Measurements from ENCODE around the gene SLC46A2. TPM values are rescaled to one million over a fixed set of nuclear protein-coding genes. Genes with fewer than 3 reads are reported as not detected.

The SLC46A2 gene
- total RNA-seq, 1 experiment from 2014 or later = not detected

DNA sequence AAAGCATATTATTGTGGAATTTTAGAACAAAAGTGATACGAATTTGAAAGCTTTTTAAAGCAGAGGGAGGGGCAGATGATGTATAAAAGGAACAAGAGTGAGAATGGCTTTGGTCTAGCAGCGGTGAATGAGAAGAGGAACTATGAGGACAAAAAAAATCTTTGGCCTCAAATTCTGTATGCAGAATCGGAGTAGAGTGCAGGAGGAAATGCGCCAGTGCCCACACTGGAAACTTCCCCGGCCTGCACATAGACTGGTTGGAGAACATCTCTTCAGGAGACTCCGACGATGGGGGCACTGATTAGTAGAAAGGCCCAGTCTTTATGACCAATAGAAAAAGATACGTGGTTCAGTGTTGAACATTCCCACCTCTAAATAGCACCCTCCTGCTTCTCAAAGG is 51.3 kb downstream of the SLC46A2 start:
- POLR2A ChIA-PET = no interaction called here
- ATAC-seq (no peak), DNase-seq (ENCODE audit: low read depth, low spot score) (no peak)
- no peak overlapping the region for H3K27ac ChIP-seq (ENCODE audit: low read depth, low read length)
- no peaks in the 10 kb centered on the region for H4K20me1 ChIP-seq (ENCODE audit: insufficient read depth)
- CTCF ChIA-PET = no interaction called here
- RAD21 ChIA-PET (ENCODE audit: low non-redundant PET in 1 of 2, low total read pairs in 2 of 2, uncharacterized antibody in 2 of 2, unreplicated experiment in 2 of 2) = no interaction called here
- BruUV-seq (replicated peaks) = no TSS peak
- H3K36me3 ChIP-seq (ENCODE audit: control insufficient read depth in 1 of 2, insufficient read depth in 2 of 2, low read length in 2 of 2) = no peaks in the 10 kb centered on the region
- no peaks in the 10 kb centered on the region for H3K79me2 ChIP-seq (ENCODE audit: insufficient read depth, low read length)
- H3K27me3 ChIP-seq (ENCODE audit: insufficient read depth, low read length) = no peaks in the 10 kb centered on the region
- H2AFZ ChIP-seq (ENCODE audit: low read depth, low read length, poor library complexity, severe bottlenecking) = no peak overlapping the region
- intact Hi-C loops (cut with micrococcal nuclease) = no loop called here
- H3K4me1 ChIP-seq (ENCODE audit: control insufficient read depth in 1 of 2, insufficient read depth in 2 of 2, low read length in 2 of 2) = peaks cover 0 to under 1% of the 10 kb centered on the region in 2 experiments; a peak in 1 of 4 replicates
- no peak overlapping the region for H3K4me2 ChIP-seq (ENCODE audit: low read length)
- no peak for TF ChIP-seq RAD21 (IDR thresholded peaks at IDR 0.05; ENCODE audit: low read depth)
- TF ChIP-seq ELF1 (IDR thresholded peaks at IDR 0.05; ENCODE audit: borderline replicate concordance, low read depth) = no peak
- TF ChIP-seq FOSL1 (IDR thresholded peaks at IDR 0.05; ENCODE audit: low read depth) = no peak
- no peak for TF ChIP-seq EGR1 (IDR thresholded peaks at IDR 0.05; ENCODE audit: low read depth)
- H3K9me2 ChIP-seq (ENCODE audit: insufficient read depth) = no peaks in the 10 kb centered on the region
- no peak overlapping the region for H3K9ac ChIP-seq (ENCODE audit: low read length)
- no peak overlapping the region for H3K4me3 ChIP-seq (replicated peaks in 1 of 2; ENCODE audit: low read depth in 1 of 2, low read length in 2 of 2)
- no peaks in the 10 kb centered on the region for H3K9me3 ChIP-seq (ENCODE audit: control insufficient read depth in 1 of 2, insufficient read depth in 1 of 2, low read depth in 1 of 2, low read length in 2 of 2)

DNA sequence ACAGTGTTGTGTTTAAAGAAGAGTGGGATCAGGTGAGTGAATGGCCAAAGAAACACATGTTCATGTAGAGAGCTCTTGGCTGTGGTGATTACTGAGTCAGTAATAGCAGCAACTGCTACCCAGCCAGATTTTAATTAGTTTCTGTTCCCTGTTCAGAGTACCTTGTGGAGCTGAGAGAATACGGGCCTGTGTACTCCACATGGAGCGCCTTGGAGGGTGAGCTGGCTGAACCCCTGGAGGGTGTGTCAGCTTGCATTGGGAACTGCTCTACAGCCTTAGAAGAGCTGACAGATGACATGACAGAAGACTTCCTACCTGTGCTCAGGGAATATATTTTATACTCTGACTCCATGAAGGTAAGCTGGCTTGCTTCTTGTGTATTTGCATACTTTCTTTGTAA is 52.3 kb downstream of the SLC46A2 start:
- H3K79me2 ChIP-seq (ENCODE audit: insufficient read depth, low read length) = no peaks in the 10 kb centered on the region
- ATAC-seq = no peak
- TF ChIP-seq CEBPB (IDR thresholded peaks at IDR 0.05; ENCODE audit: low read depth) = no peak
- TF ChIP-seq, protein P1, sequence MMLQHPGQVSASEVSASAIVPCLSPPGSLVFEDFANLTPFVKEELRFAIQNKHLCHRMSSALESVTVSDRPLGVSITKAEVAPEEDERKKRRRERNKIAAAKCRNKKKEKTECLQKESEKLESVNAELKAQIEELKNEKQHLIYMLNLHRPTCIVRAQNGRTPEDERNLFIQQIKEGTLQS (IDR thresholded peaks at IDR 0.05) = no peak
- no peak for TF ChIP-seq FOSL1 (IDR thresholded peaks at IDR 0.05; ENCODE audit: low read depth)
- TF ChIP-seq SRF (IDR thresholded peaks at IDR 0.05; ENCODE audit: low read depth) = no peak
- TF ChIP-seq CBX3 (IDR thresholded peaks at IDR 0.05; ENCODE audit: low read depth) = no peak
- TF ChIP-seq ZFX (IDR thresholded peaks at IDR 0.05) = no peak
- no peak for TF ChIP-seq RAD21 (IDR thresholded peaks at IDR 0.05; ENCODE audit: low read depth)
- no peak for TF ChIP-seq JUND (IDR thresholded peaks at IDR 0.05)
- TF ChIP-seq, protein P2, sequence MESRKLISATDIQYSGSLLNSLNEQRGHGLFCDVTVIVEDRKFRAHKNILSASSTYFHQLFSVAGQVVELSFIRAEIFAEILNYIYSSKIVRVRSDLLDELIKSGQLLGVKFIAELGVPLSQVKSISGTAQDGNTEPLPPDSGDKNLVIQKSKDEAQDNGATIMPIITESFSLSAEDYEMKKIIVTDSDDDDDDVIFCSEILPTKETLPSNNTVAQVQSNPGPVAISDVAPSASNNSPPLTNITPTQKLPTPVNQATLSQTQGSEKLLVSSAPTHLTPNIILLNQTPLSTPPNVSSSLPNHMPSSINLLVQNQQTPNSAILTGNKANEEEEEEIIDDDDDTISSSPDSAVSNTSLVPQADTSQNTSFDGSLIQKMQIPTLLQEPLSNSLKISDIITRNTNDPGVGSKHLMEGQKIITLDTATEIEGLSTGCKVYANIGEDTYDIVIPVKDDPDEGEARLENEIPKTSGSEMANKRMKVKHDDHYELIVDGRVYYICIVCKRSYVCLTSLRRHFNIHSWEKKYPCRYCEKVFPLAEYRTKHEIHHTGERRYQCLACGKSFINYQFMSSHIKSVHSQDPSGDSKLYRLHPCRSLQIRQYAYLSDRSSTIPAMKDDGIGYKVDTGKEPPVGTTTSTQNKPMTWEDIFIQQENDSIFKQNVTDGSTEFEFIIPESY (IDR thresholded peaks at IDR 0.05; ENCODE audit: extremely low read depth, insufficient replicate concordance, low read length) = no peak
- TF ChIP-seq ELF1 (IDR thresholded peaks at IDR 0.05; ENCODE audit: borderline replicate concordance, low read depth) = no peak
- TF ChIP-seq, protein P3, sequence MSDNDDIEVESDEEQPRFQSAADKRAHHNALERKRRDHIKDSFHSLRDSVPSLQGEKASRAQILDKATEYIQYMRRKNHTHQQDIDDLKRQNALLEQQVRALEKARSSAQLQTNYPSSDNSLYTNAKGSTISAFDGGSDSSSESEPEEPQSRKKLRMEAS (IDR thresholded peaks at IDR 0.05) = no peak
- TF ChIP-seq, protein P4, sequence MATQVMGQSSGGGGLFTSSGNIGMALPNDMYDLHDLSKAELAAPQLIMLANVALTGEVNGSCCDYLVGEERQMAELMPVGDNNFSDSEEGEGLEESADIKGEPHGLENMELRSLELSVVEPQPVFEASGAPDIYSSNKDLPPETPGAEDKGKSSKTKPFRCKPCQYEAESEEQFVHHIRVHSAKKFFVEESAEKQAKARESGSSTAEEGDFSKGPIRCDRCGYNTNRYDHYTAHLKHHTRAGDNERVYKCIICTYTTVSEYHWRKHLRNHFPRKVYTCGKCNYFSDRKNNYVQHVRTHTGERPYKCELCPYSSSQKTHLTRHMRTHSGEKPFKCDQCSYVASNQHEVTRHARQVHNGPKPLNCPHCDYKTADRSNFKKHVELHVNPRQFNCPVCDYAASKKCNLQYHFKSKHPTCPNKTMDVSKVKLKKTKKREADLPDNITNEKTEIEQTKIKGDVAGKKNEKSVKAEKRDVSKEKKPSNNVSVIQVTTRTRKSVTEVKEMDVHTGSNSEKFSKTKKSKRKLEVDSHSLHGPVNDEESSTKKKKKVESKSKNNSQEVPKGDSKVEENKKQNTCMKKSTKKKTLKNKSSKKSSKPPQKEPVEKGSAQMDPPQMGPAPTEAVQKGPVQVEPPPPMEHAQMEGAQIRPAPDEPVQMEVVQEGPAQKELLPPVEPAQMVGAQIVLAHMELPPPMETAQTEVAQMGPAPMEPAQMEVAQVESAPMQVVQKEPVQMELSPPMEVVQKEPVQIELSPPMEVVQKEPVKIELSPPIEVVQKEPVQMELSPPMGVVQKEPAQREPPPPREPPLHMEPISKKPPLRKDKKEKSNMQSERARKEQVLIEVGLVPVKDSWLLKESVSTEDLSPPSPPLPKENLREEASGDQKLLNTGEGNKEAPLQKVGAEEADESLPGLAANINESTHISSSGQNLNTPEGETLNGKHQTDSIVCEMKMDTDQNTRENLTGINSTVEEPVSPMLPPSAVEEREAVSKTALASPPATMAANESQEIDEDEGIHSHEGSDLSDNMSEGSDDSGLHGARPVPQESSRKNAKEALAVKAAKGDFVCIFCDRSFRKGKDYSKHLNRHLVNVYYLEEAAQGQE (IDR thresholded peaks at IDR 0.05; ENCODE audit: low read depth) = no peak
- H3K9me3 ChIP-seq (ENCODE audit: control insufficient read depth in 1 of 2, insufficient read depth in 1 of 2, low read depth in 1 of 2, low read length in 2 of 2) = no peaks in the 10 kb centered on the region
- H3K4me3 ChIP-seq (replicated peaks in 1 of 2; ENCODE audit: low read depth in 1 of 2, low read length in 2 of 2) = no peak overlapping the region
- H3K9ac ChIP-seq (ENCODE audit: low read length) = no peak overlapping the region
- no peaks in the 10 kb centered on the region for H3K36me3 ChIP-seq (ENCODE audit: control insufficient read depth in 1 of 2, insufficient read depth in 2 of 2, low read length in 2 of 2)
- H2AFZ ChIP-seq (ENCODE audit: low read depth, low read length, poor library complexity, severe bottlenecking) = no peak overlapping the region
- POLR2A ChIA-PET = no interaction called here
- DNase-seq (ENCODE audit: low read depth, low spot score) = no peak
- H3K27ac ChIP-seq (ENCODE audit: low read depth, low read length) = no peak overlapping the region
- CTCF ChIA-PET = no interaction called here
- BruUV-seq (replicated peaks) = no TSS peak
- H3K4me2 ChIP-seq (ENCODE audit: low read length) = no peak overlapping the region
- intact Hi-C loops (cut with micrococcal nuclease) = no loop called here
- no peaks in the 10 kb centered on the region for H4K20me1 ChIP-seq (ENCODE audit: insufficient read depth)
- no peaks in the 10 kb centered on the region for H3K27me3 ChIP-seq (ENCODE audit: insufficient read depth, low read length)
- no peaks in the 10 kb centered on the region for H3K4me1 ChIP-seq (ENCODE audit: control insufficient read depth in 1 of 2, insufficient read depth in 2 of 2, low read length in 2 of 2)
- RAD21 ChIA-PET (ENCODE audit: low non-redundant PET in 1 of 2, low total read pairs in 2 of 2, uncharacterized antibody in 2 of 2, unreplicated experiment in 2 of 2) = no interaction called here
- no peaks in the 10 kb centered on the region for H3K9me2 ChIP-seq (ENCODE audit: insufficient read depth)

All from HCT116 (cell line).